ENCODE data around the gene POLN. TPM values are rescaled to one million over a fixed set of nuclear protein-coding genes. Genes with fewer than 3 reads are reported as not detected.

Gene POLN
- total and polyA plus RNA-seq, 2 experiments from 2014 or later, result 1.8 to 4.0 TPM

- no peak for TF ChIP-seq JUNB (IDR thresholded peaks at IDR 0.05; ENCODE audit: unreplicated experiment)
- TF ChIP-seq, protein P1, sequence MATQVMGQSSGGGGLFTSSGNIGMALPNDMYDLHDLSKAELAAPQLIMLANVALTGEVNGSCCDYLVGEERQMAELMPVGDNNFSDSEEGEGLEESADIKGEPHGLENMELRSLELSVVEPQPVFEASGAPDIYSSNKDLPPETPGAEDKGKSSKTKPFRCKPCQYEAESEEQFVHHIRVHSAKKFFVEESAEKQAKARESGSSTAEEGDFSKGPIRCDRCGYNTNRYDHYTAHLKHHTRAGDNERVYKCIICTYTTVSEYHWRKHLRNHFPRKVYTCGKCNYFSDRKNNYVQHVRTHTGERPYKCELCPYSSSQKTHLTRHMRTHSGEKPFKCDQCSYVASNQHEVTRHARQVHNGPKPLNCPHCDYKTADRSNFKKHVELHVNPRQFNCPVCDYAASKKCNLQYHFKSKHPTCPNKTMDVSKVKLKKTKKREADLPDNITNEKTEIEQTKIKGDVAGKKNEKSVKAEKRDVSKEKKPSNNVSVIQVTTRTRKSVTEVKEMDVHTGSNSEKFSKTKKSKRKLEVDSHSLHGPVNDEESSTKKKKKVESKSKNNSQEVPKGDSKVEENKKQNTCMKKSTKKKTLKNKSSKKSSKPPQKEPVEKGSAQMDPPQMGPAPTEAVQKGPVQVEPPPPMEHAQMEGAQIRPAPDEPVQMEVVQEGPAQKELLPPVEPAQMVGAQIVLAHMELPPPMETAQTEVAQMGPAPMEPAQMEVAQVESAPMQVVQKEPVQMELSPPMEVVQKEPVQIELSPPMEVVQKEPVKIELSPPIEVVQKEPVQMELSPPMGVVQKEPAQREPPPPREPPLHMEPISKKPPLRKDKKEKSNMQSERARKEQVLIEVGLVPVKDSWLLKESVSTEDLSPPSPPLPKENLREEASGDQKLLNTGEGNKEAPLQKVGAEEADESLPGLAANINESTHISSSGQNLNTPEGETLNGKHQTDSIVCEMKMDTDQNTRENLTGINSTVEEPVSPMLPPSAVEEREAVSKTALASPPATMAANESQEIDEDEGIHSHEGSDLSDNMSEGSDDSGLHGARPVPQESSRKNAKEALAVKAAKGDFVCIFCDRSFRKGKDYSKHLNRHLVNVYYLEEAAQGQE (IDR thresholded peaks at IDR 0.05; ENCODE audit: unreplicated experiment), result no peak
- TF ChIP-seq POLR2AphosphoS5 (IDR thresholded peaks at IDR 0.05; ENCODE audit: low read depth), result no peak
- TF ChIP-seq CREB1 (CRISPR knock-in tag; IDR thresholded peaks at IDR 0.05; ENCODE audit: low read depth), result no peak
- TF ChIP-seq STAT1 (IDR thresholded peaks at IDR 0.05; ENCODE audit: unreplicated experiment), result no peak
Observed at GRCh38 chr4:2105559-2105958, 136.4 kb downstream of the POLN start (continued).

- H3K27me3 Mint-ChIP-seq (ENCODE audit: insufficient read depth, low read depth, poor library complexity), result peaks cover 6% of the 10 kb centered on the region
- H3K4me1 ChIP-seq (ENCODE audit: insufficient read depth), result no peaks in the 10 kb centered on the region
- no peak overlapping the region for H3K27ac Mint-ChIP-seq
- no peak overlapping the region for H3K4me3 Mint-ChIP-seq
- no peaks in the 10 kb centered on the region for H3K4me1 Mint-ChIP-seq
- no peaks in the 10 kb centered on the region for H3K79me2 ChIP-seq (replicated peaks; ENCODE audit: insufficient read depth)
- H3K4me3 ChIP-seq, result no peak overlapping the region
- no peaks in the 10 kb centered on the region for H4K20me1 ChIP-seq (replicated peaks; ENCODE audit: insufficient read depth)
- H2AFZ ChIP-seq, result no peak overlapping the region
- no peak for ATAC-seq
- H3F3A ChIP-seq (replicated peaks; ENCODE audit: low read depth), result no peaks in the 10 kb centered on the region
- H3K9me3 Mint-ChIP-seq, result peaks cover 3% of the 10 kb centered on the region; the same call in 1 of the 3 replicates
- no peaks in the 10 kb centered on the region for H3K36me3 Mint-ChIP-seq (ENCODE audit: low read depth)
- no peak overlapping the region for H3K4me2 ChIP-seq
- DNase-seq (ENCODE audit: low spot score), result no peak
- no peaks in the 10 kb centered on the region for H3K9me2 ChIP-seq (ENCODE audit: insufficient read depth)
- no peaks in the 10 kb centered on the region for H3K27me3 ChIP-seq (ENCODE audit: insufficient read depth)
- H3K27ac ChIP-seq (ENCODE audit: low read depth), result no peak overlapping the region
- no peaks in the 10 kb centered on the region for H3K36me3 ChIP-seq (ENCODE audit: insufficient read depth)
- TF ChIP-seq, protein P1 (IDR thresholded peaks at IDR 0.05; ENCODE audit: unreplicated experiment), result no peak
- TF ChIP-seq NANOG (IDR thresholded peaks at IDR 0.05; ENCODE audit: borderline replicate concordance), result no peak
- TF ChIP-seq, protein P2, sequence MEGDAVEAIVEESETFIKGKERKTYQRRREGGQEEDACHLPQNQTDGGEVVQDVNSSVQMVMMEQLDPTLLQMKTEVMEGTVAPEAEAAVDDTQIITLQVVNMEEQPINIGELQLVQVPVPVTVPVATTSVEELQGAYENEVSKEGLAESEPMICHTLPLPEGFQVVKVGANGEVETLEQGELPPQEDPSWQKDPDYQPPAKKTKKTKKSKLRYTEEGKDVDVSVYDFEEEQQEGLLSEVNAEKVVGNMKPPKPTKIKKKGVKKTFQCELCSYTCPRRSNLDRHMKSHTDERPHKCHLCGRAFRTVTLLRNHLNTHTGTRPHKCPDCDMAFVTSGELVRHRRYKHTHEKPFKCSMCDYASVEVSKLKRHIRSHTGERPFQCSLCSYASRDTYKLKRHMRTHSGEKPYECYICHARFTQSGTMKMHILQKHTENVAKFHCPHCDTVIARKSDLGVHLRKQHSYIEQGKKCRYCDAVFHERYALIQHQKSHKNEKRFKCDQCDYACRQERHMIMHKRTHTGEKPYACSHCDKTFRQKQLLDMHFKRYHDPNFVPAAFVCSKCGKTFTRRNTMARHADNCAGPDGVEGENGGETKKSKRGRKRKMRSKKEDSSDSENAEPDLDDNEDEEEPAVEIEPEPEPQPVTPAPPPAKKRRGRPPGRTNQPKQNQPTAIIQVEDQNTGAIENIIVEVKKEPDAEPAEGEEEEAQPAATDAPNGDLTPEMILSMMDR (conservative IDR thresholded peaks at IDR 0.05; ENCODE audit: low read depth in 2 of 2), result no peak
- no peak for TF ChIP-seq POLR2AphosphoS5 (IDR thresholded peaks at IDR 0.05; ENCODE audit: low read depth)
- TF ChIP-seq STAT1 (IDR thresholded peaks at IDR 0.05; ENCODE audit: unreplicated experiment), result no peak
- TF ChIP-seq ZNF331 (CRISPR knock-in tag; IDR thresholded peaks at IDR 0.05; ENCODE audit: low read depth), result no peak
- TF ChIP-seq EZH2 (IDR thresholded peaks at IDR 0.05; ENCODE audit: low read depth, unreplicated experiment), result no peak
- TF ChIP-seq CREB1 (CRISPR knock-in tag; IDR thresholded peaks at IDR 0.05; ENCODE audit: low read depth), result no peak
- TF ChIP-seq EZH2phosphoT487 (IDR thresholded peaks at IDR 0.05; ENCODE audit: unreplicated experiment), result no peak
- TF ChIP-seq JUNB (IDR thresholded peaks at IDR 0.05; ENCODE audit: unreplicated experiment), result no peak
- no peak for TF ChIP-seq ZNF114 (CRISPR knock-in tag; IDR thresholded peaks at IDR 0.05)
Observed at GRCh38 chr4:2104556-2105345, 137.2 kb downstream of the POLN start.
